Measurements from ENCODE around the gene PPP2R5E.
"Not testable (repeated sequence)": the region's sequence is repeated elsewhere in the genome, so short reads cannot be mapped to it uniquely, and the experiment has no call there.

PPP2R5E gene

DNA sequence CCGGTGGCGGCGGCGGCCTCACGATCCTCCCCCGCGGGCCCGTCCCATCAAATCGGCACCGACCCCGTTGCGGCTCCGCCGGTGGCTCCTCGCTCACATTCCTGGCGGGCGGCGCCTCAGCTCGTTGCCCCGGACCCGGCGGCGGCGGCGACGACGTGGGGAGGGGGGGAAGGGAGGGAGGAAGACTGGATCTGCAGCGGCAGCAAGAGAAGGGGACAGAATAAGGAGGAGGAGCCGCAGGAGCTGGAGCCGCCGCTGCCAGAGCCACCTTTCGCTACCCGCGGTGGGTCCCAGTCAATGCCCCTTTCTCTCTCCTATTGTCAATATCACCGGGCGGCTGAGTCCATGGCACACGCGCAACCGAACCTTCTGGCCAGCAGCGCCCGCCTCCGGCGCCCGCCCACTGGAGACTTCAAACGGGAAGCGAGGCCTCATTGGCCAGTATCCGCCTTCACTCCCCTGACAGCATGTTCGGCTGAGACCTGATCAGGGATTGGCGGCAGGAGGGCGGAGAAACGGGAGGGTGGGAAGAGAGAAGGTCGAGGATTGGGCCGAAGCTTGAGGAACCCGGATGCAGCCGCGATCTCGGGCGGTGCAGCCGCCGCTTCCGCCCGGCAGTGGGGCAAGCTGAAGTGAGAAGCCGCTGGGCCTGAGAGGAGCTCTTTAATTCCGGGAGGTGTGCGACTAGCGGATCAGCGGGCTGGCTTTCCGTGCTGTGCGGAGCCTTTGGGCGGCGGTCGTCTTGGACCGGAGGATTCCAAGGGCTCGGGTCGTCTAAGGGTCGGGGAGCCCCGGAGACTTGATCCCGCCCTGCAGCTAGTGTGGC is at the start of gene PPP2R5E:
TSS of gene PPP2R5E (minus strand) at position 378 of the 826 bp plus-strand sequence. CDS start 3,692 bp downstream, outside the sequence.
- peak; percentile 97 for DNase-seq

DNA sequence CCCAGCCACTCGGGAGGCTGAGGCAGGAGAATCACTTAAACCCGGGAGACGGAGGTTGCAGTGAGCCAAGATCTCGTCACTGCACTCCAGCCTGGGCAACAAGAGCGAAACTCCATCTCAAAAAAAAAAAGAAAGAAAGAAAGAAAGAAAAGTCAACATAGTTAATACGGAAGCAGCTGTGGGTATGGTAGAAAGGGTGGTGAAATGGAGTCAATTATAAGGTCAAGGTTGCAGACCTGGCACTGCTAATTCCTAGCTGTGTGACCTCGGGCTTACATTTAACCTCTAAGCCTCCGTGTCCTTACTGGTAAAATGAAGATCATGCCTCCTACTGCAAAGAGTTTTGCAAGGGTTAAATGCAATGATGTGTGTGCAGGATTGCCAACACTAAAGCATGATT is 39.9 kb upstream of the PPP2R5E start:
- DNase-seq = not testable (repeated sequence)

DNA sequence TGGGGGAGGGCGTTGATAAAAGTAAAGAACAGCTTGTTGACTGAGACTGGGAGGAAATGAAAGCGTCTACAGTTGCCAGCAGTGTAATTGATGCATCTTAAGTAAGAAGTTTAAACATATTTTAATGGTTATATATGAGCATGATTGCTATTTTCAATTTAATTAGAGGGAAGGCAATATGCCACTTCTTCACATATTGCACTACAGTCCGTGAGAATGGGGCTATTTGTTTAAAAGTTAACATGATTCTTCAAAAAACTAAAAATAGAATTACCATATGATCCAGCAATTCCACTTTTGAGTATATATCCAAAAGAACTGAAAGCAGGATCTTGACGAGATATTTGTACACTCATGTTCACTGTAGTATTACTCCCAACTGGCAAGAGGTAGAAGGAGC is 38.3 kb upstream of the PPP2R5E start:
- no peak for DNase-seq

DNA sequence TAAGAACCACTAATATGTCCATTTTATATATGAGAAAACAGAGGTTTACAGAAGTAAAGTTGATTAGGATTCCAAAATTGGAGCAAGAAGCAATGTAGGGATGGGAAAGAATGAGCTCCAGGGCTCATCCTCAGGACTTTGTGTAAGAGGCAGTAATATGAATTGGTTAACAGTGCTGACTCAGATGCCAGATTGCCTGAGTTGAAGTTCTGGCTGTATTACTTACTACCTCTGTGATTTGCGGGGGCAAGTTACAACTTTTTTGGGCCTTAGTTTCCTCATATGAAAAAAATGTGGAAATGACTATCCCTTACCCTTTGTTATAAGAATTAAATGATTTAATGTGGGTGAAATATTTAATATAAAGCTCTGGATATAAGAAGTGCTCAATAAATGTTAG is 35.1 kb upstream of the PPP2R5E start:
- DNase-seq = no peak

DNA sequence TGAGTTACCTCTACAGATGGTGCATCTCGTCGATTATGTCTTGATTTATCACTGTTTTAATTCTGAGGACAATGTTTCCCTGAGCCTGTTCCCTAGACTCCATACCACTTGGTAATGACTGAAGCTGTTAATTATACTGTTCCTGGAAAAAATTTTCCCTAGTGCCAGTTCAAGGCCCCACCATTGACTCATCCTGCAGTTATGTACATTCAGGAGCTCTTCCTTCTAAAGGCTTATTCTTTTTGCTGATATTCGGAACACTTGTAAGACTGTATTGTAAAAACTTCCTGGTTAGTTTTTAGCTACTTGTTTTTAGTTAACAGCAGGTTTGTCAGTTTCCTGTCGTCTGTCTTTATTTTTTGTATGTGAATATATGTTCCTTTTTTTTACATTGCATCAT is 30.4 kb upstream of the PPP2R5E start:
- no peak for DNase-seq

DNA sequence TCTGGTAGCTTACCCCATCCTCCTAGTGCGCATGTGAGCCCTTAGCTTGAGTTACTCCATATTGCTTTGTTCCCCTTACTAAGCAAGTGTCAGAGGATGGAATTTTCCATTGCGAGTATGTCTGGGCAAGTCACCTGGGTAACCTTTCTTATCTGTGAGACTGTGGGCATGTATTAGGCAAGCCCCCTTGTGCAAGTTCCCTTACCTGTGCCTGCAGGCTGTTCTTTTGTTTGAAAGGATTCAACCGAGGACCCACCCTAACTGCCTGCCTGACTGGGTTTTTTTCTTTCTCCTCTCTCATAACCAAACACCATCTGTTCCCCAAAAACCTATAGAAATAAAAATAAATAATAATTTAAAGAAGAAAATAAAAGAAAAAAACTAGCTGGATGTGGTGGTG is 22.3 kb upstream of the PPP2R5E start:
- DNase-seq = no peak

DNA sequence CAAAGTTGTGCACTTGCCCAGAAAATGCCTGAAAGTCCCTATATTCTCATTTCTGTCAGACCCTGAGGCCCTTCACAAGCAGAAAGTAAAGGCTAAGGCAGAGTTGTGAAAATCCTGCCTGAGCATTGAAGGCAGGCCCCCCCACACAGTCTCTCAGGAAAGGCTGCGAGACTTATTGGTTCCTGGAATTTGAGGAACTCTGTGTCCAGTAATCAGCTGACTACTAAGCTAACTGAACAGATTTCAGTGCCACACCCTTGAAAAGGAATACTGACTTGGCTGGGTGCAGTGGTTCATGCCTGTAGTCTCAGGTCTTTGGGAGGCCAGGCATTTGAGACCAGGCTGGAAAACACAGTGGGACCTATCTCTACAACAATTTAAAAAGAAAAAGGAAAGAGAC is 21.1 kb upstream of the PPP2R5E start:
- DNase-seq = no peak

DNA sequence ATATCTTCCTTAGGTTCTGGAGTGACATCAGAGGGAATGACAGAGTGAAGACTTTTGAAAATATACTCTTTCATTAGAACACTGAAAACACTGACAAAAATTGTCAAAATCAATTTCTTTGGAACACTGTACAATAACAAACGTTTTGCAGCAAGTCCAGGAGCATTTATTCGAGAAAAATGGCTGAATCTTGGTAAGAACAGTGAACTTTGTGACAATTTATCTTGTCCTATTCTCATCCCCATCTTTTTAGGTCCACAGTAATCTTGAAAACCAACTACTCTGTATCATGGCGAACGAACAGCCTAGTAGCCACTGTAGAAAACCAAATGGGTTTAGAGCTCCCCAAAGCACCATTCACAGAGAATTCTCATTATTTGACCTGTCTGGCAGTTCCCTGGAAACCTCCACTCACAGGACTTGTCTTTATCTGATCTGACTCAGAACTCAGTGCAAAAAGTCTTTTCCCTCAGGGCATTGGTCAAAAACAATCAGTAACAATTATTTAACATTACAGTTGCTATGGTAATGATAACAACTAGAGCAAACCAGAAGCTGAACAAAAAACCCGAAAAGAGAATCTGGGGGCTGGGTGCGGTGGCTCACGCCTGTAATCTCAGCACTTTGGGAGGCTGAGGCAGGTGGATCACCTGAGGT is 20.3 kb upstream of the PPP2R5E start:
- peak; percentile 12 for DNase-seq

DNA sequence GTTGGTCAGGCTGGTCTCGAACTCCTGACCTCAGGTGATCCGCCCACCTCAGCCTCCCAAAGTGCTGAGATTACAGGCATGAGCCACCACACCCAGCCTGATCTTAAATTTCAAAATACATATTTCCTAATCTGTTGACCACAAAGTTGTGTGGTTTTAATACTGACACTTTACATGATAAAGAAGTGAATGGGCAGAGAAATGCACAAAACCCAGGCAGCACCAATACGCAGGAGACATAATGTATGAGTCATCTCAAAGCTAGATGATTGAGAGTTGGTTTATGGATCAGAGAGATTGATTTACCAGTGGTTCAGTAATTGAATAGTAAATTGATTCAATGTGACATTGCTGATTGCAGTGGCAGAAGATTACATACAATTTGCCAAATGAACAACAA is 19.2 kb upstream of the PPP2R5E start:
- peak; percentile 60 for DNase-seq

DNA sequence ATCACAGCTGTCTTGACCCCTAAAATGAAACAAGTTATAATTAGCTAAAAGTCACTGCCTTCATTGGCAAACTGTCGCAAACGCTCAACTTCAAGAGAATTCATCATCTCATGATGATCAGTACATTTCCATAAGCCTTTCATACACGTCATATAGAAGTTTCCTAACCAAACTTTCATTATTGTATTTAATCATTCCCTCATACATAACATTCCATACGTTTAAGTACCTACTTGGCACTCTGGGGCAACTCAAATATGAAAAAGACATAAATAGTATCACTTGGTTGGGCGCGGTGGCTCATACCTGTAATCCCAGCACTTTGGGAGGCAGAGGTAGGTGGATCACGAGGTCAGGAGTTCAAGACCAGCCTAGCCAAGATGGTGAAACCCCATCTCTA is 12.4 kb upstream of the PPP2R5E start:
- no peak for DNase-seq

DNA sequence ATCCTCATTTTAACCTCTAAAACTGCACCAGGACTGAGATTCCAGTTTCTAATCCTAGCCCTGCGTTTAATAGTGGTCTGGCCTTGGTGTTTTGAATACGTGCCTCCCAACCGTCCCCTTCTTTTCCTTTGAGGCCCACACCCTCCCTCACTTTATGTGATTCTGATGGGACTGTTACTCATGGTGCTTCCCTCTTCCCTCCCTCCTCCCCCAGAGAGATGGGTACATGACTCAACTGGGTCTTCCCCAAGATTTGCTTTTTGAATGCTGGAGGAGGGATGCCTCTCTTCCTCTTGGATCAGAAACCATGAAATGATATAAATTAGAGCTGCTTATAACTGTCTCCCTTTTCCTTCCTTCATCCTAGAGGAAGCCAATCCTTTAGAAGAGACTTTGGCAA is 8.2 kb upstream of the PPP2R5E start:
- DNase-seq = no peak

DNA sequence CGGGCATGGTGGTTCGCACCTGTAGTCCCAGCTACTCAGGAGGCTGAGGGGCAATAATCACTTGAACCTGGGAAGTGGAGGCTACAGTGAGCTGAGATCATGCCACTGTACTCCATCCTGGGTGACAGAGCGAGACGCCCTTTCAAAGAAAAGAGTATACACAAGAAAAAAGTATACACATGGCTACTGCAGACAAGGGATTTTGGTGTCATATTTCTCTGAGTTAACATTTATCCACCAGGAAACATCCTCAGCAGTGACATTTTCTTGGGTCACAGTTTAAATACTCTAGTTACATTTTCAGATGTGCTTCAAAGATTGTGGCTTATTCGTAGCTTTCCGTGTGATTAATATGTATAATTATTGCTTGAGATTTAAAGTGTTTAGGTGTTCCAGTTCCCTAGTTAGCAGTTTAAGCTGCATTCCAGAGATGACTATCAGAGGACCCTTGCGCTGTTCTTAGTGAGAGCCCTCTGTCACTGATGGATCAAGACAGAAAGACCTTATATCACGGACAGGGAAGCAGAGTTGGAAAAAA is 4.7 kb upstream of the PPP2R5E start:
- no peak for DNase-seq

DNA sequence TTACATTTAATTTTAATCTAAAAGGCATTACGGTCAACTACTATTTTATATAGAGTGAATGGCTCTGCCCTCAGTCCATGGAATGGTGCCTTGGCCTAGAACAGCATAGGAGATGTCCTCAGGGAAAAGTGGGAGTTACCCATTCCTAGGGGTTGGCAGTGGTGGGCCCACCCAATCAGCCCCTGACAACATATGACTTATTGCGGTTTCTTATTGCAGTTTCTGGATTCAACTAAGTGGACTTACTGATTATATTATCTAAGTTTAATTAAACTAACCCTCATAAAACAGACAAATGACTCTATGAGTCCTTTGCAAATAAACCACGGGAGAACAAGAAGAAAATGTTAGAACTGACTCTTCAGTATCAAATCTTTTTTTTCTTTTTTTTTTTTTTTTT is 2.3 kb upstream of the PPP2R5E start:
- no peak for DNase-seq

DNA sequence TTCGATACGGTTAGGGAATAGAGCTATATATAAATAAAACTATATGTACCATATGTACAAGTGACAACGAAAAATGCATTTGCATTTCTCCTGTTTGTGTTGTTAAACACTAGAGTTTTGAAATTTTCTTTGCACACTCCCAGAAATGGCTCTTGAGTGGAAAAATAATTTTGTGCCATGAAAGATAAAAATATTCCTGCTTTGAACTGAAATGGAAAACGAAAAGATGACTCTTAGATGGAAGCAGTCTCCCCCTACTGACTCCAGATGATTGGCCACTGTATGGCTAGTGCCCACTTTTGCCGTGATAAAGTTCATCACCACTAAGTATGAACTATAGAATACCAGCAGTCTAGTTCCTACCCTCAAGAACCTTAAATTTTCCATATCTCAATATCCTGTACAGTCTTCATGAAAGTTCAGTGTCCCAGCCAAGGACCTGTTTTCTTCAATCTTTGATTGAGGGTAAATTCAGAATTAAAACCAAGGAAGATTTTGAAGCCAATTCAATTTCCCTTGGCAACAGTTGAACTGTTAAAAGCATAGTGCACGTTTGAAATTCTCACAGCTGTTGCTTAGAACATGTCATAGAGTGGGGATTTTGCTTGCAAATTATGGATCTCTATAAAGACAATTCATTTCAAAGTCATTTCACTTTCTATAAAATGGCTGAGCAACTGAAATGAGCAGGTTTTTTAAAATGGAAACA is 1.6 kb upstream of the PPP2R5E start:
- DNase-seq = peak; percentile 55

DNA sequence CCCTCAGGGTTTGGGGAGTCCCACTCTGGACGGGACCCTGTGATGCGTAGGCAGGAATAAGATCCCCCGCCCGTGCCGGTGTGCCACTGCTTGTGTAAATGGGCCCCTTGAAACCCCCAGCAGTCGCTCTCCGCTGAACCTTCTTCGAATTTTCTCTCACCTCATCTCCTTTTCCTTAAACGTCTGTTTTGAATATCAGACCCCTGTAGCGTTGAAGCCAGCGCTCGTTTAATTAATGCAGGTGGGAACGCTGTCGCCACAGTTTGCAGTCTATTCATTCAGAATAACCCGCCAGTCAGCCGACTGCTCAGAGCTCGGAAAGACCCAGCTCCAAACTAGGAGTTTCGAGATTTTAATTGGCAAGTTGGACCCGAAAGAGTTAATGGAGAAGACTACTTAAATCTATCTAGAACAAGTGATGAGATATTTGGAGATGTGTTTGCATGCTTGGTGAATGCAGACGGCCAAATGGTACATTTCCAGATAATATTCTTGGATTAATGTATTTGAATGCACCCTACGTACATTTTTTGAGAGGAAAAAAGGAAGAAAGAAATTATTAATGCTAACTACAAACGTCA is 739 bp upstream of the PPP2R5E start:
- DNase-seq = peak; percentile 39

DNA sequence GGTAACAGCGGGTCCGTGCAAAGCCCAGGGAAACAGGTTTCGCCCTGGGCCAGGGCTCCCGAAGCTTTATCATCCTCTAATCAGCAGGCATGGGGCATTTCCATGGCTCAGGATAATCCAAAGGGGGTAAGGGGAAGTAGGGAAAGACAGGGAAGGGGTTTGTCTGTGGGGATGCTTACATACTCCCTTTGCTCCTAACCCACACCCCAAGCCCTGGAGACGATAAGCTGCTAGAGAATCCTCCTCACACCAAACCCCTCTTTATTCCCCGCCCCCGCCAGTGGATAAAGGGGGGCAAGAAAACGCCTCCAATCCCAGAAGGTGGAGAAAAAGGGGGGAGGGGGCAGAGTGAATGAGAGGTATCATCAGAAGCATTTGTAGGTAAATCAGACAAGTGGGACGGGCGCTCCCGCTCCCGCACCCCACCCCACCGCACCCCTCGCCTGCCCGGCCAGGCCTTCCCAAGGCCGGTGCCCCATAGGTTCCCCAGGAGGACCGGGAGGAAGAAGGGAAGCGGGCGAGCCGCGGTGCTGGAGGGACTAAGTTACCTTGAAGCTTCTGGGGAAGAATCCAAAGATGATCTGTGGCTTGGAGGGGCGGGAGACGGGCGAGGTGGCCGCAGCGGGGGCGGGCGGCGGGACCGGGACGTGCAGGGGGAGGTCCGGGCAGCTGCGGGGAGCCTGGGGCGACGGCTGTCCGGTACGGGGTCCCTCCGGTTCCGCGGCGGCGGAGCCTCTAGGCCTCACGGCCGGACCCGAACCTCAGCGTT is 762 bp downstream of the PPP2R5E start:
- peak; percentile 28 for DNase-seq

DNA sequence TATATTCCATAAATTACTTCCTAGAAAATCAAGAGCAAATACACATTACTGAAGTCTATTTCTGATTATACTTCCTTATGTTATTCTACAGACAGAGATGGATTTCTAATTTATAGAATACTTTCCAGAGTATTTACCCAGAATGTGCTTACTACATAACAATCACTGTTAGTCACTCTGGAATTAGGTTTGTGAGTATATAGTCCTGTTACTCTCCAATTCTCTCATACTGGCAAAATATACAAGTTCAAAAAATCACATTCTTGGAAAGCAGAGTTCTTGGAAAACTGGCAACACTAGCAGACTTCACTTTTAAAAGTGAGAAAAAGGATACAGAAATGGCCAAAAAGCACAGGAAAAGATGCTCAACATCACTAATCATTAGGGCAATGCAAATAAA is 7.3 kb downstream of the PPP2R5E start:
- DNase-seq = no peak

DNA sequence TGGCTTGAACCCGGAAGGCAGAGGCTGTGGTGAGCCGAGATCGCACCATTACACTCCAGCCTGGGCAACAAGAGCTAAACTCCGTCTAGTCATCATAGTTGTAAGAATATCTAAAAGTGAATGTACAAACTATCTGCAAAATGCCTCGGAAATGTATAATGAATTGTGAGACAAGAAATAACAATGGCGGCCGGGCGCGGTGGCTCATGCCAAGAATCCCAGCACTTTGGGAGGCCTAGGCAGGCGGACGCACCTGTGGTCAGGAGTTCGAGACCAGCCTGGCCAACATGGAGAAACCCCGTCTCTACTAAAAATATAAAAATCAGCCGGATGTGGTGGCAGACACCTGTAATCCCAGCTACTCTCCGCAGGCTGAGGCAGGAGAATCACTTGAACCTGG is 9.7 kb downstream of the PPP2R5E start:
- no peak for DNase-seq

DNA sequence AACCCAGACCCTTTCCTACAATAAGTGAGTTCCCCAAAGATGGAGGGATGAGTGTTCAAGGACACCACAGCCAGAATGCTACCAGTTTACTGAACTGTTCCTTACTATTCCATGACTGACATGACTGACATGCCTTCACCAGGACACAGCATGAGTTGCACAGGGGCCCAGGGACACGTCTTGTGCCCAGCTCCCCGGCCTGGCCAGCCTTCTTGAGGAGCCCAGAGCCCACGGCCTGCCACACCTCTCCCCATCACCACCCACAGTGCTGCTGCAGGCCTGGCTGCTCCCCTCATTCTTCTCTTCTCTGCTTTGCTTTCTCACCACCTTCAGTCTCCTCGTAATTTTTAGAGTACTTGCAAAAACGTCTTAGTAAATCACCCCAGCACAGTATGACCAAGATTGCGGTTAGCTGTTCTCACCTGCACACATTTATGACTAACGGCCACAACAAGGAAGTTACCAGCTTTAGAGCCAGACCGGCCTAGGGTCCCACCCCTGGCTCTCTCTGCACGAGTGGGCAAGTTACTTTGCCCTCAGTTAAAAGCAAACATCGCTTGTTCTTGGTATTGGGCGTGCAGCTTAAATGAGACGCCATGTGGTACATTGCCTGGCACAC is 18.5 kb downstream of the PPP2R5E start:
- DNase-seq = no peak

DNA sequence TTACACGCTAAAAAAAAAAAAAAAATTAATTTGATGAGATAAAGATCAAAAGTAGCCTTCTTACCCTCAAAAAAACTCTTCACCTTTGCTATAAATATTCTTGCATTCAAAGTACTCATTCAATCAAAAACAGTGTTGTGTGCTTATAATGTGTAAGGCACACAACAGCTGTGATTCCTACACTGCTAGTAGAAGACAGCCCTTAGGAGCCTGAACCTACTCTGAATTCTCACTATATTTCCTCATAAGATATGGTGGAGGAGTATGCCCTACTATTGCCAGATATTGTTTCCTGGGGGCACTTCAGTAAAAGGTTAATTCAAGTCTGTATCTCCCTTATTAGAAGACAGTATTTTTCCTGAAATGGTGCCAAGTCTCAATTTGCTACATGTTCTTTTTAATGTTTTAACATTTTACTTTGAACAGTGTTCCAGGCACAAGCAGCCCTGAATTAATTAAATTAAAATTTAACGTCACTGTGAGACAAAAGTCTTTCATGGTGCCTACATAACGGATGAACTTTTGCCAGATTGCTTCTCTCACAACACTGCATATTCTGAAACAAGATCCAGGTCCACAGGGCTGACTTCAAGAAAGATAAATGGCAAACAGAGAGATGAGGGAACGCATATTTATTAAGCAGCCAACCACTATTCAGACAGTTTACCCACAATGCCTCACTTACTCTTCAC is 19.3 kb downstream of the PPP2R5E start:
- no peak for DNase-seq

DNA sequence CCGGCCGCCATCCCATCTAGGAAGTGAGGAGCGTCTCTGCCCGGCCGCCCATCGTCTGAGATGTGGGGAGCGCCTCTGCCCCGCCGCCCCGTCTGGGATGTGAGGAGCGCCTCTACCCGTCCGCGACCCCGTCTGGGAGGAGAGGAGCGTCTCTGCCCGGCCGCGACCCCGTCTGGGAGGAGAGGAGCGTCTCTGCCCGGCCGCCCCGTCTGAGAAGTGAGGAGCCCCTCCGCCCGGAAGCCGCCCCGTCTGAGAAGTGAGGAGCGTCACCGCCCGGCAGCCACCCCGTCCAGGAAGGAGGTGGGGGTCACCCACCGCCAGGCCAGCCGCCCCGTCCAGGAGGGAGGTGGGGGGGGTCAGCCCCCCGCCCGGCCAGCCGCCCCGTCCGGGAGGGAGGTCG is 20.7 kb downstream of the PPP2R5E start:
- not testable (repeated sequence) for DNase-seq
